D721Med (cell line): ENCODE results near the gene ROBO1.
"Not testable (repeated sequence)": the region's sequence is repeated elsewhere in the genome, so short reads cannot be mapped to it uniquely, and the experiment has no call there.

Source experiments
- DNase-seq: peaks from one replicate; pipeline ENCODE4 v3.0.0; 2011; ENCODE audit warnings: low spot score; ENCODE audit not compliant: insufficient read length
- FAIRE-seq: peaks from 2 replicates; lab custom pipeline; 2011; peaks lifted over from hg19 to GRCh38; lab: Jason Lieb, UNC
- CTCF ChIP-seq: IDR thresholded peaks from 2 replicates; pipeline ENCODE4 v1.5.1; 2012; ENCODE audit warnings: mild to moderate bottlenecking, control low read depth; ENCODE audit not compliant: insufficient read depth; ENCODE audit errors: missing control alignments

ROBO1 gene

GRCh38 chr3:78732471-78732870 lies 1035.3 kb downstream of the ROBO1 start:
- TF ChIP-seq CTCF = no peak
- FAIRE-seq (no peak), DNase-seq (no peak)

GRCh38 chr3:78729946-78730345 lies 1037.9 kb downstream of the ROBO1 start:
- peak; percentile 16 for FAIRE-seq
- TF ChIP-seq CTCF = no peak
- no peak for DNase-seq

GRCh38 chr3:78728406-78729145 lies 1039.2 kb downstream of the ROBO1 start:
- no peak for TF ChIP-seq CTCF
- DNase-seq (no peak), FAIRE-seq (peak; percentile 92)

GRCh38 chr3:78726545-78726944 lies 1041.3 kb downstream of the ROBO1 start:
- FAIRE-seq (peak; percentile 73), DNase-seq (no peak)
- TF ChIP-seq CTCF = no peak

- no peak for DNase-seq
- TF ChIP-seq CTCF = no peak
- peak; percentile 64 for FAIRE-seq
These were observed 1042.0 kb downstream of the ROBO1 start for GRCh38 chr3:78725703-78726246.

- no peak for TF ChIP-seq CTCF
- peak; percentile 25 for FAIRE-seq
- no peak for DNase-seq
These were observed 1042.9 kb downstream of the ROBO1 start for GRCh38 chr3:78724859-78725258.

GRCh38 chr3:78724364-78724763 lies 1043.4 kb downstream of the ROBO1 start:
- not testable (repeated sequence) for FAIRE-seq, DNase-seq
